Sciatic nerve (tissue), 2 donors: ENCODE results near the gene NKD1. TPM values are rescaled to one million over a fixed set of nuclear protein-coding genes. Genes with fewer than 3 reads are reported as not detected.
"Not testable (repeated sequence)": the region's sequence is repeated elsewhere in the genome, so short reads cannot be mapped to it uniquely, and the experiment has no call there.

Experiments
- ATAC-seq: fragments of 200-7000 bp; cut with Tn5 transposase; one replicate; pipeline ENCODE4 v1.9.1; 2020; ENCODE audit warnings: mild to moderate bottlenecking, moderate library complexity
- DNase-seq: peaks from one replicate; pipeline ENCODE4 v3.0.0-alpha.2; 2020; ENCODE audit warnings: low spot score
- intact Hi-C: fragments of 100-400 bp; cut with DNase I; formaldehyde crosslinking; loops from one replicate; pipeline ENCODE4 v1.14.2; 2022
- total RNA-seq: library from RNA; stranded (reverse); fragmentation: NEBNext Ultra II Directional; extraction: Animal tissue kit (Norgen Biotek cat#: 25700); gene quantifications from one replicate; pipeline ENCODE4 v1.2.1, GENCODE V29; 2021
- donor health status: DM: no; HTN: no; CAD: no.
- donor health status: DM: no; HTN: no; CAD: no.

Gene NKD1
- total RNA-seq, 1 donor from 2014 or later: 37.0 TPM

DNA sequence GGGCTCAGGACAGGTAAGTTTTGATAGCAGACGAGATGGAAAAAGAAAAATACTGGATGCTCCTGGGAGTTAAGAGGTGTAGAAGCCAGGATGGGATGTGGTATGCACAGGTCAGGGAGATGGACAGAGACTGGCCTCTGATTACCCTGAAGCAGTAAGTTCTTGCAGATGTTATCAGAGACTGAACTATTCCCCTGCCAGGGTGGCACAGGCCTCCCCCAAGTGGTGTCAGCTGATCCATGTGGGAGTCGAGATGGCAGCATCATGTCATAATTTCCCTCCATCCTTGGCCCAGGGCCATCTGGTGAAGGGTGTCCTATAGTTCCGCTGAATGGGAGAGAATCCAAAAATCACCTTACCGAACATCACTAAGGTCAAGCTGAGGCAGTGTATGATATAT, 14.1 kb upstream of the NKD1 start:
- intact Hi-C loops: no loop called here
- DNase-seq (peak; percentile 30), ATAC-seq (no peak)

DNA sequence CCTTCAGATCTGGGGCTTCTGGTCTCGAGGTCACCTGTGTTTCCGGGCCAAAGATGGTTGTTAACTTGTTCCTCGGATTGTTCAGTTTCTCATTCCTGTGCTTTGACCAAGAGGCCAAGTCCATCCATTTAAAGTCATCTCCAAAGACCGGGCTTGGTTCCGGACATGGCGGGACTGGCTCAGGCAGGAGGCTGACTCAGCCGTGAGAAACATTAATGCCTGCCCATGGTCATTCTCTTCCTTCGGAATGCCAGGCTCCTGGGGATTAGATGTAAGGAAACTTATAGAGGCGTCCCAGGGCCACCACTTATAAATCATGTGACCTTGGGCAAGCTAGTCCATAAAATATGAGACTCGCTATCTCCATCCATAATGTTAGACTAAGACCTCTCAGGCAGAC, 13.6 kb upstream of the NKD1 start:
- intact Hi-C loops: no loop called here
- DNase-seq (peak; percentile 12), ATAC-seq (no peak)

DNA sequence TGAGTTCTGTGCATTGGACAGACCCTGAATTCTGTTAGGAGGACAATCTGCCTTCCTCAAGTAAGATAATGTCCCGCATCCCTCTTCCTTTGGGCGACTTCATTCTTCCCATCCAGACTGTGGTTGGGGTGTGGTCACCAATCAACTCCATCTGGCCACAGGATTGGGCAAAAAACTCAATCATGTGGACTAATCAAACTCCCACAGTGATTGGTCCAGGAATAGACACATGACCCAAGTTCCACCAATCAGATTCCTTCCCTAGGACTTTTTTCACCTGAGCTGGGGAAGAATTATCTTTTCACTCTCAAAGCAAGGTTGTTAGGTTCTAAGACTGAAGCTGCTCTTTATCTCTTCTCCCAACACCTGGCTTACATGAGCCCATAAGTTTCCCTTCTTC, 13.2 kb upstream of the NKD1 start:
- no peak for DNase-seq
- no peak for ATAC-seq
- intact Hi-C loops: no loop called here

DNA sequence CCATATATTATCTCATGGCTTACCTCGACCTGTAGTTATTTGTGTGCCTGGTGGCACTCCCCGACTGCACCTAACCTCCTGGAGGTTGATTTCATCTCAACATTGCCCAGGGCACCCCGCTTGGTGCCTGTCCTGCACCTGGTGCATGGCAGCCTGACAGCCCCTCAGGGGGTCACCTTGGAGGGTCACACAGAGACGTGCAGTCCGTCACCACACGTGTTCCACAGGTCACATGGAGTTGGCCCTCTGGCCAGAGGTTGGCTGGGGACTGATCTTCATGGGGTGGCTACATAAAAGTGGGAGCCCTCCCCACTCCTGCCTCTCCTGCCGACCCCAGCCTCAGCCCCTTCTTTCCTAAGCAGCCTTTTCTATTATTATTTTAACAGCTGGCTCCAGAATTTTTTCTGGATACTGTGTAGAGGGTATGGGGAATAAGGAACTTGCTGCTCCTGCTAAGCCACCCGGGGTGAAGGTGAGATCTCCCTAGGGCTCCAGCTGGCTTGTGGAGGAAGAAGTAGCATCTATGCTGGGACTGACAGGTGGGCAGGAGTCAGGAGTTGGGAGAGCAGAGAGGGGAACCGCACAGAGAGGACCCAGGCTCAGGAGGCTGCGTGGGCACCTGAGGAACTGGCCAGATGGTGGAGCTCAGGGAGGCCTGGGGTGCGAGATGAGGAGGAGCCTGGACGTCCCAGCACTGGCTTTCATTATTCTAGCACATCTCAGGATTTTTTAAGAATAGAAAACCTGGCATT, 12.5 kb upstream of the NKD1 start:
- ATAC-seq (no peak), DNase-seq (peak; percentile 54)
- intact Hi-C loops: no loop called here

DNA sequence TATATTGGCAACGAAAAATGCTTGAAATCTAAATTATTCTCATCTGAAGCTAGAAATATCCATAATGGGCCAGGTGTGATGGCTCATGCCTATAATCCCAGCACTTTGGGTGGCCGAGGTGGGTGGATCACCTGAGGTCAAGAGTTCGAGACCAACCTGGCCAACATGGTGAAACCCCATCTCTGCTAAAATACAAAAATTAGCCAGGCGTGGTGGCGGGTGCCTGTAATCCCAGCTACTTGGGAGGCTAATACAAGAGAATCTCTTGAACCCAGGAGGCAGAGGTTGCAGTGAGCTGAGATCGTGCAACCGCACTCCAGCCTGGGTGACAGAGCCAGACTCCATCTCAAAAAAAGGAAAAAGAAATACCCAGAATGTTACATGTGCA, 11.9 kb upstream of the NKD1 start:
- intact Hi-C loops, ATAC-seq: not testable (repeated sequence)
- DNase-seq: peak; percentile 6

DNA sequence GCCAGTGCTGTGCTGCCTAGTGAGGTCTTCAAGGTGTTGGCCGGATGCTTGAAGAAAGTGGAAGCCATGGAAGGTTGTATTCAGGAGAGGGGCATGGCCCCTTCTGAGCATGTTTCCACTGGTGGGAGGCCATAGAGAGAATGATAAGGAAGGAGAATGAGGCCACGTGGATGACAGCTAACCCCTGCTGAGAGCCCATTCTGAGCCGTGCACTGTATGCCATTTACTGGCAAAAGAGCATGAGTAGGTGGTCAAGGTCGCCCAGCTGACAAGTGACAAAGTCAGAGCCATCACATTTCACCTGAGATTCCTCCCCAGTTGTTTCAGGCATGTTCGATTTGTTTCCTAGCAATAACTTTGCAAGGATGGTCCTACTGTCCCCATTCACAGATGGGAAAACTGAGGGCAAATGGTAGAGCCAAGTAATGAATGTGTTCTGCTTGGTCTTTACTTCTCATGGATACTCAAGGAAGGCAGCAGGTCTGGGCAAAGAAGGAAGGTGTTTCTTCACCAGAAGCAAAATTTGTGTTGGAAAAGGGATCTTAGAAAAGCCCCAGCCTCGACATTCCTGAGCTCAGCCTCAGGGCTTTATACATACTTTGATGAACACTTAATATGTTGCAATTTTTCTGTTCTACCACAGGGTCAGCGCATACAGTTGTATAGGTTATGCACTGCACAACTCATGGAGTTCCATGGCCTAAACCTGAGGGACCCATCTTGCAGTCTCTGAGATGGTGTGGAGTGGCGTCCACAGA, 10.5 kb upstream of the NKD1 start:
- DNase-seq: peak; percentile 6
- ATAC-seq: no peak
- intact Hi-C loops: no loop called here

DNA sequence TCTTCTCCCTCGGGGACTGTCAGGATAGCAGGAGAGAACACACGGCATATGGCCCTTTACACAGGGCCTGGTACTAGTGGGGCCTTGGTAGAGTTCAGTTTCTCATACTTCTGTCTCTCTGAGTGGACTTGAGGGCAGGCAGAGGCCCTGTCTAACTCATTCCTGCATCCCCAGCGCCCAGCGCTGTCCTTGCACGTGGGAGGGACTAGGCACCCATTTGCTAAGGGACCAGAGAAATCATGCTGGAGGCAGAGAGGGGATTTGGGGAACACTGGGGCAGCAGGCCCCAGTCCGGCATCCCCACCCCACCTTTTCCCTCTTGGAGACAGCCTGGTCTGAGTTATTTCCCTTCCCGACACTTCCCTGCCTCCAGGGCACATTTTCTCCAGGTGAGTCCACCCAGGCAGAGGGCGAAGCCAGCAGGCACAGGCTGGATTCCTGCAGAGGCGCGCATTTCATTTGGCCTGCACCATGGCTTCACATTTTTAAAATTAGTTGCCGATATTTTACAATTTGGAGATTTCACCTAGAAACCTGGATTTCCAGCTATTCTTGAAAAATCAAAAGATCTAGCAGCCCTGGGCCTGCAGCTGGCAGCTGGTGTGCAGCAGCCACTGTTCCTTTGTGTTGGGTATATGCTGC, 9.7 kb upstream of the NKD1 start:
- intact Hi-C loops: no loop called here
- DNase-seq: peak; percentile 28
- no peak for ATAC-seq

DNA sequence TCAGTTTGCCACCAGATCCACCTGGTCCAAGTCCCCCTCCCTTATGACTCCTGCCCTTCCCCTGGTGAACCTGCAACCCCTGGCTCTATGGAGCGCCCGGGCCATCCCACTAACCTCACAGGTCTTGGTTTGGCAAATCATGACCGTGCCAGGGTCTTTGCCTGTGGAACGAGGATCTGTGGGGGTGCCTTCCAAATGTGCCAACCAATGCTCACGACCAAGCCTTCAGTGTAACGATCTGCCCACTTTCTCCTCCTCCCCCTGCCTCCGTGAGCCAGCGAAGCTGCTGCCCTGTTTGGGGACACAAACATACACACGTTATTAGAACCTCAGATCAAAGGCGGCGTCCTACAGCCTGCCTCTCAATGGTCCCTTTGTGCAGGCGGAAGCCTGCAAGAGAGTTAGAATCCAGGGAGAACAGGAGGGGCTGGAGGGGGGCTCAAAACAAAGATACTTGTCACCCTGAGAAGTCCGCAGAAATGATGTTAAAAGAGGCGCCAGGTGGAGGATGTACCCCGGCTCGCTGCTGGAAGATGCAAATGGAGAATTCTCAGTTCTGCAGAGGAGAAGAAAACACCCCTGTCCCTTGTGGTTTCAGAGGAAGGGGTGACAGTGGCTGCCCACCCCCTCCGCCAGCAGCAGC, 9.0 kb upstream of the NKD1 start:
- intact Hi-C loops: no loop called here
- peak; percentile 30 for DNase-seq
- no peak for ATAC-seq

DNA sequence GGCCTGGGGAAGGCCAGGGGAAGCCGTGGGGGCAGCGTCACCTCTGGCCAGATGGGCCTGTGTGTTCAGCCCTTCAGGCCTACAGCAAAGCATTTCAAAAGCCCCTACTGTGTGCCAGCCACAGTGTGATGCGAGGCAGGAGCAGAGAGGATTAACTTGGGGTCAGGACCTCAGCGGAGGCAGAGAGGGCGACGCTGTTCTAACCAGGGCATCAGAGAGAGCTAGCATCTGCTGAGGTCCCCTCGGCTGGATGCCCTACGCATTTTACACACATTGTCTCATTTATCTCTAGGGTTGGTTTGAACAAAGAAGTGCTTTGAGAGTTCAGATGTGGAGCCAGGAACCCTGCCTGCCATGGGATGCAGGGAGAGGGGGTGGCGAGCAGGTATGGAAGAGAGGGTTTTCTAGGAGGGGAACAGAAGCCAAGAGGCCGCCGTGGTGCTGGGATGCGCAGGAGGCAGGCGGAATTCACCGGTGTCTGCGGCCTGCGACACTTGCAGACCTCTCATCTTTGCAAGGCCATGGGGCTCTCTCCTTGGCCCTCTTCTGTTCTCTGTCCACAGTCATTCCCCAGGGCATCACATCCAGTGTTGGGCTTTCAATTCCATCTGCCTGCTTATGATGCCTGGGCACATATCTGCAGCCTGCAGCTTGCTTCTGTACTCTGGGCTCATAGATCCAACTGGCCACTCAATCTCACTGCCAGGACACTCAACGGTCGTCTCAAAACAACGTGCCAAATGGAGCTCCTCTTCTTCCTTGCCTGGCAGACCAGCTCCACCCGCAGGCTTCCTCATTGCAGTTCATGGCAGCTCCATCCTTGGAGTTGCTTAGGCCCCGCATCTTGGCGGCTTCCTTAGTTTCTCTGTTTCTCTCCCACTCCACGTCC, 8.1 kb upstream of the NKD1 start:
- no peak for ATAC-seq
- peak; percentile 34 for DNase-seq
- intact Hi-C loops: no loop called here

DNA sequence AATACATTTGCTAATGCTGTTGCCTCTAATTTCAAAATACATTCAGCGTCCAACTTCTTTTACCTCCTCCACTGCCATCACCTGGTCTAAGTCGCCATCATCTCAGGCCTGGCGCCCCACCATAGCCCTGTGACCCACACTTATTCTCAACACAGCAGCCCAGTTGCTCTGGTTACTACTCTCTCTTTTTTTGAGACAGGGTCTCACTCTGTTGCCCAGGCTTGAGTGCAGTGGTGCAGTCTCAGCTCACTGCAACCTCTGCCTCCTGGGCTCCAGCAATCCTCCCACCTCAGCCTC, 7.5 kb upstream of the NKD1 start:
- DNase-seq (no peak), ATAC-seq (no peak)
- intact Hi-C loops: no loop called here

DNA sequence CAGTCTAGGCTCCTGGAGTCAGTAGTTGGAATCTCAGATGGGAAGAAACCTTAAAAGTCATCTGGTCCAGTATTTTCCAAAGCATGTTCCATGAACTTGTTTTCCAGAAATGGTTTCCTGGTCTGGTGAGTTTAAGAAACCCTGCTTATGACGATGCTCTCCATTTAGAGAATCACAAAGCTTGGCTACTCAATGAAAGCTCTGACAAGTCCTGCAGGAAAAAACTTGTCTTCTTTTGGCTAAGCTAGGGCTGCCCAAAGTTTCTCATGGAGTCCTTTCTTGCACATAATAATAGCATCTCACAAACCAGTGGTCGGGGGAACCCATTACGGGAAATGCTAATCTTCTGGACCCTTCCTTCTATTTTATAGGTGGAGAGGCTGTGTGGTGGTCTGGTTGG, 5.5 kb upstream of the NKD1 start:
- no peak for DNase-seq
- intact Hi-C loops: no loop called here
- ATAC-seq: no peak

DNA sequence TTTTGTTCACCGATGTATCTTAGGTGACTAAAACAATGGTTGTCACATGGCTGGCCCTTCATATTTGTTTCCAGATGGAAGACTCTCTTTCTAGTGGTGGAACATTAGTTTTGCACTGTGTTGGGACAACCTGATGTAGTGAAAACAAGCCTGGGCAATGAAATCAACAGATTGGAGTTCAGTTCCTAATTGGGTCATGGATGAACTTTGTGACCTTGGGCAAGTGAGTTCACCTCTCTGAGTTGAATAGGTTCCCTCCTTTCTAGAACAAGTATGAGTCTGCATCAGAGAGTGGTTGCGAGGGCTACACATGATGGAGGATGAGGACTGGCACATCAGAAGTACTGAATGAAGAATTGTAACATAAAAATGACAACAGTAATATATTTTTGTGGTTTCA, 2.1 kb upstream of the NKD1 start:
- ATAC-seq (no peak), DNase-seq (no peak)
- intact Hi-C loops: no loop called here

DNA sequence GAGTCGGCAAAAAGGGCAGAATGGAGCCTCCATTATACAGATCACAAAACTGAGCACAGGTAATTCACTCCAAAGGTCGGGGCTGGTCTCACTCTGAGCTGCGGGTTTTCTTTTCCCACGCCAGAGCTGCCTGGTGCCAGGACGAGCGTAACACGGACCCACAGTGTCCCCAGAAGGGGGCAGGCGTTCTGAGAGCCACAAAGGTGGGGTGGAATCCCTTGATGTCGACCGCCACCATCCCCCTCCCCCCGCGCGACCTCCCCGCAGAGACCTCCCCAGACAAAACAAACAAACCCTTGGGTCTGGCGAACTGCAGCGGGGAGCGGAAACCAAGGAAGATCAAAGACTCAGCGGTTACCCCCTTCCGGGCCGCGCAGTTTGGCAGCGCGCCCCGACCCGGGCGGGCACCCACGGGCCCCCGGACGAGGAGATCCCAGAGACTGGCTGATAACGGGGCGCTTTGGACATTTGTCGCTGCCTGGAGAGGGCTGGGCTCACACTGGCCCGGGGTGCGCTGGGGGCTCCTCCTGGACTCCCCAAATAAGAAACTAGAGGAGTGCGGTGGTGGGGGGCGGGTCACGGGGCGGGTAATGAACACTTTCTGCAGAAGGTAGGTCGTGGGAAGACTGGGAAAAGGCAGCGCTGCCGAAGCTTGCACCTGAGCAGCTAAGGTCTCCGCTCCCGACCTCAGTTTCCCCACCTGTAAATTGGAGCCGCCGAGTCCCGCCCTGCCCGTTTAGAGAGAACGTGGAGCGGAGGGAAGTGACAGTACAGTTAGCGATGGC, 664 bp upstream of the NKD1 start:
- peak; percentile 41 for ATAC-seq
- intact Hi-C loops: no loop called here
- peak; percentile 70 for DNase-seq

DNA sequence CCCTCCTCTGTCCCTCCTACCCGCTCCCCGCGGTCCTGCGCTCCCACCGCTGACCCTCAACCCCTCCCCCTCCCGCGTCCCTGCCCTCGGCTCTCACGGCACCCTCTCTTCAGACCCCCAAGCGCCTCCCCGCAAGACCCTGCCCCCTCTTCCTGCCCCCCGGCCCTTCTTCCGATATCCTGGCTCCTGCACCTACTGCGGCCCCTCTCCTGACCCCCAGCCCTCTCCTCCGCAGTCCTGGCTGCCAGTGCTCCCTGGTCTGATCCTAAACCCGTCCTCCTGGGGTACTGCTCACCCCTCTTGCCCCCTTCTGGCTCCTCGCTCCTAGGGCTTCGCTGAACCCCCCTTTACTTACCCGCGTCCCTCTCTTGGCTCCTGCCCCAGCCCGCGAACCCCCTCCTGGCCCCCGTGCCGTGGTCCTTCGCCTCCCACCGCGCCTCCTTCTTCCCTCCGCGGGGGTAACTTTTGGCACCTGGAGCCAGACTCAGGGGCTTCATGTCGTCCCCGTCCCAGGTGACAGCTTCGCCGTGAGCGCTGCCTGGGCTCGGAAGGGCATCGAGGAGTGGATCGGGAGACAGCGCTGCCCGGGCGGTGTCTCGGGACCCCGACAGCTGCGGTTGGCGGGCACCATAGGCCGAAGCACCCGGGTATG, 839 bp downstream of the NKD1 start:
- intact Hi-C loops: no loop called here
- ATAC-seq (peak; percentile 4), DNase-seq (no peak)

DNA sequence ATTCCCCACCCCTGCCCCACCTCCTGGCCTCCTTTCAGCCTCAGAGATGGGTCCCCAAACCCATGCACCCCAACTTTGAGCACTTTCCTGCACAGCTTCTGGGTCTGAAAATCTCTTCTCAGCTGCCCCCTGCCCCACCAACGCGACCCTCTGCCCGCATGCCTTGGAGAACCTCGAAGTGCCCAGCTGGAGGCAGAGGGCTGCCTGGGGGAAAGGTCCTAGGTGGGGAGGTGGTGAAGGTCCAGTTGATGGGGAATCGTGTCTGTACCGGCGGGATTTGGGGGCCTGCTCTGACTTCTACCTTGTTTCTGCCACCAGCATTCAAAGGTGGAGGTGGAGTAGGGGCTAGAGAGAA, 1.3 kb downstream of the NKD1 start:
- DNase-seq (no peak), ATAC-seq (no peak)
- intact Hi-C loops: no loop called here

DNA sequence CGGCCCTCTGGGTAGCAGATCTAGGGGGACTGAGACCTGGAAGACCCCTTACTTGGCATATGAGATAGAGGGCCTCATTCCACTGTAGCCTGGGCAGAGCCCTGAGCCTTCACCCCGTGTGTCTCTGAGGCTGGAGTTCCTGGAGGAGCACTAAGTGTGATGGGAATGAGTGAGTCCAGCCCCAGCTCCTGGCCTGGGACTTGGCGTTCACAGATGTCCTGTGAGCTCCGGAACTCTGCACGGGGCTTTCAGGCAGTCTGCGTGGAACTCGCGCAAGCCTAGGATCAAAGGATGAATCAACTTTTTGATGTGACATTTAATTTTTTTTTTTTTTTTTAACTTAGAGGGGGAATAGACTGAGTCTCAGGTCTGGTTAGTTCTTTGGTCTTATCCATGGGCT, 1.8 kb downstream of the NKD1 start:
- DNase-seq (no peak), ATAC-seq (peak; percentile 49)
- intact Hi-C loops: no loop called here

DNA sequence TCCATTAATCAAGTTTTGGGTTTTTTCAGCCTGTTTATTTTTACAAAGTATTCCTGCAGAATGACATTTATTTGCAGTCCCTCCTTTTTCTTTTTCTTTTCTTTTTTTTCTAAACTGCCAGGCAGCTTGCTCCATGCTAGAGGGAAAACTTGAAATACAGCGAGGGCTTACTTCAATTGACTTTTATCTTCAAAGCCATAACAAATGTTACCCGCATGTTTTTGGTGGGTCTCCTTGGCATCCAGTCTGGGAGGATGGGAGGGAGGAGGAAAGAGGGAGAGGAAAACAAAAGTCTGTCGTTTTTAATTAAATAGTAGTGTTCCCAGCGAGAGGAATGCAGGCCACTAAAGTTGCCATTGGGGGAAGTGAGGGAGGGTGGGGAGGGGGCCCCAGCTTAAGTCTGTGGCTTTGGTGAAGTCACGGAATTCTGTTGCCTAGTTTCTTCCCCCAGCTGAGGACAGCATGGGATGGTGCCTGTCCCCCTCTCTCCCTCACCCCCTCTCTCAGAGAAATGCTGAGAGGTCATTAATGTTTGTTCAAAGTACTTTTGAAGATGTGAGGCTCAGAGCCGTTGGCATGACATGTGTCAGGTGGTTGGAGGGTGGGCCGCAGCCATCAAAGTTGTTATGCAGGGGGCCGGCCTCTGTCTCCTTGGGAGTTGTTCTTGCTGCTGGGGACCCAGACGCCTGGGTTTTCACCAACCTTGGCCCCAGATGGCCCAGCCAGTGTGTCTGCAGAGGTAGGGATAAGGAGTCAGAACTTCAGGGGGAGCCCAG, 2.9 kb downstream of the NKD1 start:
- DNase-seq (no peak), ATAC-seq (no peak)
- intact Hi-C loops: no loop called here
